AG09309 (cell line): ENCODE data around the gene STAM2.

Source experiments
- DNase-seq: peaks from one replicate; pipeline ENCODE4 v3.0.0-alpha.2; 2010; ENCODE audit warnings: low read depth
- H3K4me3 ChIP-seq: 2 replicates; pipeline ENCODE4 v1.5.1; 2011; ENCODE audit warnings: mild to moderate bottlenecking, low read depth, low read length, moderate library complexity; ENCODE audit not compliant: control insufficient read depth
- TF ChIP-seq, protein P1 (sequence below): IDR thresholded peaks from 2 replicates; pipeline ENCODE4 v1.5.1; 2011; ENCODE audit warnings: mild to moderate bottlenecking, low read depth, low read length, inconsistent platforms; ENCODE audit not compliant: insufficient read depth, control insufficient read depth; ENCODE audit errors: missing control alignments

The STAM2 gene

DNA sequence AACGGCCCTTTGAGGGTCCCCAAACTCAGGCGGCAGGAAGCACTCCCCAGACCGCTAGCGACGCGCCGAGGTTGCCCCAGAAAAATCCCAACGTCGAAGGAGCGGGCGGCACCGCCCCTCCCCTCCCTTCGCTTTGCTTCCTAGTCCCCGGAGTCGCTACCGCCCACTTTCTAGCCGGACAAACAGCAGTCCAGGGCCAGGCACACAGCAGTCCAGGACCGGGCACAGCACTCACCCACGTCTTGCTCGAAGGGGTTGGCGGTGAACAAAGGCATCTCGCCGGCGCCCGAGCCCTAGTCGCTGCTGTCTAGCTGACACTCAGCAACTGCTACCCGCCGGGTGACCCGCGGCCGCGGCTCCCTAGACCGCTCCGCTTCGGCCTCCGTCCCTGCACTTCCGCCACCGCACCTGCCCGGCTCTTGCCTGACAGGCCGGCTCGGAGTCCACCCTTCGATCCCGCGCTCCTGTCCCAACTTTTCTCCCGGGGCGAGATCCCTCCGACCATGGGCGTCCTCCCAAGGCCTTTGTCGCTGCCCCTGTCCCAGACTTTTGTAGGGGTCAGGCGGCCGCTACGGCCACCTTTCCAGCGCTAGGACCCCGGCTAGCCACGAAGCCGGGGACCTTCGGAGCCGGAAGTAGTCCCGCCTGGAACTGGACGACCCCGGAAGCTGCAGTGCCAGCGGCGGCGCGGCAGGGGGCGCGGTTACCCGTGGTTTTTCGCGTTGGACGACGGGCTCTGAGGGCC, at the start of gene STAM2:
Gene STAM2 (minus strand): TSS at position 396 of the 745 bp plus-strand sequence. CDS start 121 bp downstream, at position 275.
- peak within 1 kb of the TSS; percentile 74 for H3K4me3 ChIP-seq
- DNase-seq = peak; percentile 71
- TF ChIP-seq, protein P1, sequence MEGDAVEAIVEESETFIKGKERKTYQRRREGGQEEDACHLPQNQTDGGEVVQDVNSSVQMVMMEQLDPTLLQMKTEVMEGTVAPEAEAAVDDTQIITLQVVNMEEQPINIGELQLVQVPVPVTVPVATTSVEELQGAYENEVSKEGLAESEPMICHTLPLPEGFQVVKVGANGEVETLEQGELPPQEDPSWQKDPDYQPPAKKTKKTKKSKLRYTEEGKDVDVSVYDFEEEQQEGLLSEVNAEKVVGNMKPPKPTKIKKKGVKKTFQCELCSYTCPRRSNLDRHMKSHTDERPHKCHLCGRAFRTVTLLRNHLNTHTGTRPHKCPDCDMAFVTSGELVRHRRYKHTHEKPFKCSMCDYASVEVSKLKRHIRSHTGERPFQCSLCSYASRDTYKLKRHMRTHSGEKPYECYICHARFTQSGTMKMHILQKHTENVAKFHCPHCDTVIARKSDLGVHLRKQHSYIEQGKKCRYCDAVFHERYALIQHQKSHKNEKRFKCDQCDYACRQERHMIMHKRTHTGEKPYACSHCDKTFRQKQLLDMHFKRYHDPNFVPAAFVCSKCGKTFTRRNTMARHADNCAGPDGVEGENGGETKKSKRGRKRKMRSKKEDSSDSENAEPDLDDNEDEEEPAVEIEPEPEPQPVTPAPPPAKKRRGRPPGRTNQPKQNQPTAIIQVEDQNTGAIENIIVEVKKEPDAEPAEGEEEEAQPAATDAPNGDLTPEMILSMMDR = peak; percentile 94

DNA sequence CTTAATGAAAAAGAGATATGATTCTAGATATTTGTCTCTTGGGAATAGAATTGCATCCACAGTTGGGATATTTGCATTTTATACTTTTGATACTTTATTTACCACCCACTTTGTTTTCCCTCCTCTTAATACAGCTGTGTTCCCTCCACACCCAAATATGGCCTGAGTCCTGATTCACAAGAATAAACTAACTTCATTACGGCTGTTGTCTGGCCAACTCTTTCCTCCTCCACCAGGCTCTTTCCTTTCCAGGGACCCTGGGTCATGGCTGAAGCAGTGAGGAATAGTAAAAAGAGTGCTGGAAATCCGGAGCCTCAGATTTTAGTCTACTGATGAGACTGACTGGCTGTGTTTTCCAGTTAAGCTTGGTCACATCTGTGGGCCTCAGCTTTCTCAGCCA, 48.4 kb upstream of the STAM2 start:
- DNase-seq = no peak
- TF ChIP-seq, protein P1 = no peak
- no peak overlapping the region for H3K4me3 ChIP-seq

DNA sequence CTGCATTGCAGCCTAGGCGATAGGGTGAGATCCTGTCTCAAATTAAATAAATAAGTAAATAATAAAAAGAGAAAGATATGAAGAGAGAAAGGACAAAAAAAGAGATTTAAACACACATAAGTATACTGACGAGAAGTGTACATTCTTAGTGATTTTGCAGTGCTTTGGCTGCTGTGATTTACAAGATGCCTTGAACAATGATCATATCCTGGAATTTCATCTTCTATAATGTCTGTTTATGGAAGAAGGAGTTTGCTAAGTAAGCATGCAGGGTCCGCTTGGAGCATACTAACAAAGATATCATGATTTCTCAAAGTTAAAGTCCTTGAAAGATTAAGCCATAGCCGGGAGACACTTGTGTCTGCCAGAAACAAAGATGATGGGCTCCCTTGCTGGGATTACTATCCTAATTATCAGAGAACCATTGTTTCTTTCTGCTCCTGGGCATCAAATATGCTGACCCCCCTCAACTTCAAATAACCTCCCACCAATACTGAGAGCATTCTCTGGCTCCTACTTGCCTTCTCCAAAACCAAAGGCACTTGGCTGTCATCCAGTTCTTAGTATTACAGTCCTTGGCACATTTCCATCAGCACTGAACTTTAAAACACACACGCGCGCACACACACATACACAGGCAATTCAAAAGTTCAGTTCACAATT, 47.5 kb upstream of the STAM2 start:
- TF ChIP-seq, protein P1 = no peak
- no peak overlapping the region for H3K4me3 ChIP-seq
- peak; percentile 13 for DNase-seq

DNA sequence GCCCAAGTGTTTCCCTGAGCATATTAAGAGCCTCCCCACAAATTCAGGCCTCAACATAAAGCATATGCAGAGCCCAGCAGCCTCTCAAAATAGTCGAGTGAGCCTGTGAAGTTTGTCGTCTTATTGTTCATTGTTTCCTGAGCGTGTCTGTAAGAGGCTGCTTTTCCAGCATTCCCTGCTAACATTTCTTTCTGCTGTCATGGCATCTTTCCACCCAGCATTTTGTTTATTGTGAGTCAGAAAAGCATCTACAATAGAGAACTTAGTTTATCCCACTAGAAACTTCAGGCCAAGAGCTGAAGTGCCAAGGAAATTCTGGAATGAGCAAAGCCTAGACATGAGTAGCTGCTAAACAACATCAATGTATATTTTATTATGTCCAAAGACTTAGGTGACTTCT, 46.3 kb upstream of the STAM2 start:
- TF ChIP-seq, protein P1 = no peak
- no peak overlapping the region for H3K4me3 ChIP-seq
- DNase-seq = no peak

DNA sequence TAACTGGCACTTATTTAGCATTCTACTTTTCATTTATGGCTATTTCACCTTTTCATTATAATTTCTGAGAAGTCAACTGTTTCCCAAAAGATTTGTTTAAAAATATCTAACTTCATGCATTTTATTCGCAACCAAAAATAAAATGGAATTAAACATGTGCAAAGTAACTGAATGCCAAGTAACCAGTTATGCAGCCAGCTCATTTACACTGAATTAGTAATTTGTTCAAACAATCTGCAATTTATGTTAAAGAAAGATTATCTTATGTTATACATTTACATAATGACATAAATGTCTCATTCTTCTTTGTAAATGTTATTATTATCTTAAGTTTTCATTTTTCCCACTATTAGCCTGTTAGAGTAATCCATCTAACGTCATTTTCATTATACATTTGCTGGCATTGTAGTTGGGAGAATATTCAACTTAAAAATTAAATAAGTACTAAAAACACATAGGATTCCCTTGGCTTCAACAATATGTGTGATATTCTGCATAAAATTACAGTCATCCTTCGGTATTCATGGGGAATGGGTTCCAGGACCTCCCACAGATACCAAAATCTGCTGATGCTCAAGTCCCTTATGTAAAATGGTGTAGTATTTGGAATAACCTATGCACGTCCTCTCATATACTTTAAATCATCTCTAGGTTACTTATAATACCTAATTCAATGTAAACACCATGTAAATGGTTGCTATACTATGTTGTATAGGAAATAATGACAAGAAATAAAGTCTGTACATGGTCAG, 43.7 kb upstream of the STAM2 start:
- TF ChIP-seq, protein P1 = no peak
- H3K4me3 ChIP-seq = no peak overlapping the region
- DNase-seq = no peak

DNA sequence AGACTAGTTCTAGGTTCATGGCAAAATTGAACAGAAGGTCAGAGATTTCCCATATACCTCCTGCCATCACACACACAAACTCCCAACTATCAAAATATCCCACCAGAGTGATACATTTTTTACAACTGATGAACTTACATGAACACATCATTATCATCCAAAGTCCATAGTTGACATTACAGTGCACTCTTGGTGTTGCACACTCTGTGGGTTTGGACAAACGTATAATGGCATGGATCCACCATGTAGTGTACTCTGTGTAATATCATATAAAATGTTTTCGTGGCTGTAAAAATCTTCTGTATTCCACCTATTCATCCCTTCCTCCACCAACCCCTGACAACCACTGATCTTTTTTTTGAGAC, 25.9 kb upstream of the STAM2 start:
- TF ChIP-seq, protein P1 = no peak
- no peak overlapping the region for H3K4me3 ChIP-seq
- no peak for DNase-seq
